Measurements from ENCODE around the gene EFCAB6.

The EFCAB6 gene

GRCh38 chr22:43554259-43554636 lies 257.9 kb downstream of the EFCAB6 start:
- TF ChIP-seq CTCF (IDR thresholded peaks at IDR 0.05; ENCODE audit: borderline replicate concordance, insufficient read depth, low read depth, low read length): no peak
- H3K4me3 ChIP-seq (ENCODE audit: low read depth, low read length): no peak overlapping the region

GRCh38 chr22:43553451-43554258 lies 258.4 kb downstream of the EFCAB6 start:
- no peak overlapping the region for H3K4me3 ChIP-seq (ENCODE audit: low read depth, low read length)
- no peak for TF ChIP-seq CTCF (IDR thresholded peaks at IDR 0.05; ENCODE audit: borderline replicate concordance, insufficient read depth, low read depth, low read length)

DNA sequence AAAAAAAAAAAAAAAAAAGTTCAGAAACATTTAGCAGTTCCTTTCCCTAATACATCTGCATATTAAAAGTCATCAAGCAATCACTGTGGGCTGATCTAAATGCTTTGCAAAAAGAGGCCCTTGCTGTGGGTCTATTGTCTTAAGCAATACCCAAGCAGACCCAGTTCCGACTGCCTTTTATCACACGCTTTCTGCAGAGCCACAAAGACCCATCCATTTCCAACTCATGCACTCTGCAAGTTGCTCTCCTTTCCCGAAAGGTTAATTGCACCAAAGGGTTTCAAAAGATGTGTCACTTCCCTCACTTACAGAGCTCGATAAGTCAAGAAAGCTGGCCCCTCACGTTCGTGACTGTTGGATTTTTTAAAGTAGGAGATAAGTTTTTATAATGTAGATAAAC lies 261.4 kb downstream of the EFCAB6 start:
- TF ChIP-seq CTCF (IDR thresholded peaks at IDR 0.05; ENCODE audit: borderline replicate concordance, insufficient read depth, low read depth, low read length): no peak
- H3K4me3 ChIP-seq (ENCODE audit: low read depth, low read length): no peak overlapping the region

DNA sequence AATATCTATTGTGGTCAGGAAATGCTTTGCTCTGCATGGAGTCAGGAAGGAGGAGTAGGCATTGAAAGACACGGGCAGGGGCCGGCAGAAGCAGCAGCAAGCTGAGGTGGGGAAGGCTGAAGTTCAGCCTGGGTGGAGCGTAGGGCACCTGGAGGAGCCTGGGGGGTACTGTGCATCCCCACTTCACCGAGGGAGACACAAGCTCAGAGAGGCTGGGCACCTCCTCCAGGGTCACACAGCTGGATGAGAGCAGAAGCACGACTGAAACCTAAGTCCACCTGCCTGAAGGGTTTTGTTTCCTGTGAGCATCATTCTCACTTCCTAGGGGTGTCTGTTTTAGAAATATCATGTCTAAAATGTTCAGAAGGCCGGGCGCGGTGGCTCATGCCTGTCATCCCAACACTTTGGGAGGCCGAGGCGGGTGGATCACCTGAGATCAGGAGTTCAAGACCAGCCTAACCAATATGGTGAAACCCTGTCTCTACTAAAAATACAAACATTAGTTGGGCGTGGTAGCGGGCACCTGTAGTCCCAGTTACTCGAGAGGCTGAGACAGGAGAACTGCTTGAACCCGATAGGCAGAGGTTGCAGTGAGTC lies 262.0 kb downstream of the EFCAB6 start:
- H3K4me3 ChIP-seq (ENCODE audit: low read depth, low read length): no peak overlapping the region
- no peak for TF ChIP-seq CTCF (IDR thresholded peaks at IDR 0.05; ENCODE audit: borderline replicate concordance, insufficient read depth, low read depth, low read length)

DNA sequence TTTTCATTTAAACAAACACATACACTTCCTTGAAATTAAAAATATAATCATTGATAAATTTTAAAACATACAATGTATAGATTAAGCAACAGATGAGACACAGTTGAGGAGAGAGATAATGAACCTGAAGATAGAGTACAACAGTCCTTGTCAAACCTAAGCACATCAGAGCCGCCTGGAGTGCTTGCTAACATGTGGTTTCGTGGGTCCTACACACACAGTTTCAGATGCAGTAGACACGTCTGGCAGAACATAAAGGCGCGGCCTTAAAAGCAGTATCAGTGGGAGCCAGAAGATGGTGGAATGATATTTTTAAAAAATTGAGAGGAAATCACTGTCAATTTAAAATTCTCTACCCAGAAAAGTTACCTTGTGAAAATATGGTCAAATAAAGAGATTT lies 265.9 kb downstream of the EFCAB6 start:
- no peak for TF ChIP-seq CTCF (IDR thresholded peaks at IDR 0.05; ENCODE audit: borderline replicate concordance, insufficient read depth, low read depth, low read length)
- H3K4me3 ChIP-seq (ENCODE audit: low read depth, low read length): no peak overlapping the region

- no peak for TF ChIP-seq CTCF (IDR thresholded peaks at IDR 0.05; ENCODE audit: borderline replicate concordance, insufficient read depth, low read depth, low read length)
- H3K4me3 ChIP-seq (ENCODE audit: low read depth, low read length): no peak overlapping the region
Observed at GRCh38 chr22:43544289-43544673, 267.8 kb downstream of the EFCAB6 start.
